HG02678 (cell line): ENCODE measurements around the gene TSHZ2.

Experiments used
- ATAC-seq: cut with Tn5 transposase; IDR thresholded peaks from one replicate; pipeline ENCODE4 v1.9.1; 2021; ENCODE audit warnings: mild to moderate bottlenecking, moderate library complexity; ENCODE audit not compliant: unreplicated experiment

TSHZ2 gene, protein sequence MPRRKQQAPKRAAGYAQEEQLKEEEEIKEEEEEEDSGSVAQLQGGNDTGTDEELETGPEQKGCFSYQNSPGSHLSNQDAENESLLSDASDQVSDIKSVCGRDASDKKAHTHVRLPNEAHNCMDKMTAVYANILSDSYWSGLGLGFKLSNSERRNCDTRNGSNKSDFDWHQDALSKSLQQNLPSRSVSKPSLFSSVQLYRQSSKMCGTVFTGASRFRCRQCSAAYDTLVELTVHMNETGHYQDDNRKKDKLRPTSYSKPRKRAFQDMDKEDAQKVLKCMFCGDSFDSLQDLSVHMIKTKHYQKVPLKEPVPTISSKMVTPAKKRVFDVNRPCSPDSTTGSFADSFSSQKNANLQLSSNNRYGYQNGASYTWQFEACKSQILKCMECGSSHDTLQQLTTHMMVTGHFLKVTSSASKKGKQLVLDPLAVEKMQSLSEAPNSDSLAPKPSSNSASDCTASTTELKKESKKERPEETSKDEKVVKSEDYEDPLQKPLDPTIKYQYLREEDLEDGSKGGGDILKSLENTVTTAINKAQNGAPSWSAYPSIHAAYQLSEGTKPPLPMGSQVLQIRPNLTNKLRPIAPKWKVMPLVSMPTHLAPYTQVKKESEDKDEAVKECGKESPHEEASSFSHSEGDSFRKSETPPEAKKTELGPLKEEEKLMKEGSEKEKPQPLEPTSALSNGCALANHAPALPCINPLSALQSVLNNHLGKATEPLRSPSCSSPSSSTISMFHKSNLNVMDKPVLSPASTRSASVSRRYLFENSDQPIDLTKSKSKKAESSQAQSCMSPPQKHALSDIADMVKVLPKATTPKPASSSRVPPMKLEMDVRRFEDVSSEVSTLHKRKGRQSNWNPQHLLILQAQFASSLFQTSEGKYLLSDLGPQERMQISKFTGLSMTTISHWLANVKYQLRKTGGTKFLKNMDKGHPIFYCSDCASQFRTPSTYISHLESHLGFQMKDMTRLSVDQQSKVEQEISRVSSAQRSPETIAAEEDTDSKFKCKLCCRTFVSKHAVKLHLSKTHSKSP (N-terminal part only)

DNA sequence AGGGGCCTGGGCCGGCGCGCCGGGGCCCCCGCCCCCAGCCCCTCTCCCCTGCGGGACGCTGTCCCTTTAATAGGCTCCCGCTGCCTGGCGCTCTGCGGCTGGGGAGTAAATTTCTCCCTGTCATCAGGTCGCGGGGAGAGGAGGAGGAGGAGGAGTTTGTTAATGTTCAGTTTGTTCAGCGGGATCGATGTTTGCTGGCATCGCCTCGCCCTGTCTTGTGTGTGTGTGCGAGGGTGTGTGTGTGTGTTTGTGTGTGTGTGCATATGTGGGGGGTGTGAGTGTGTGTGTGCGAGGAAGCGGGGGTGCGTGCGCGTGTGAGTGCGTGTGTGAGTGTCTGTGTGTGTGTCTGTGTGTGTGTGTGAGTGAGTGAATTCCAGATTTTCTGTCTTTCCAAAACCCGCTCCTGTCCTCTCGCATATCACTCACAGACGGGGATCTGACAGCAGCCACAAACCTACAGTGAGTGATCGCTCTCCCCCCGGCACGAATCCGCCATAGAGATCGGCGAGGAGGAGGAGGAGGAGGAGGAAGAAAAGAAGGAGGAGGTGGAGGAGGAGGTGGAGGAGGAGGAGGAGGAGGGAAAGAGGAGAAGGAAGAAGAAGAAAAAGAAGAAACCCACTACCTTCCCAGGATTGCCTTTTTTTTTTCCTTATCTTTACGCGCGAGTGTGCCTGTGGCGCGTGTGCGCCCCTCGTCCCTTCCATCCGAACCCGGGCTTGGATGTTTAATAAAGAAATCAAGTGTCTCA, at the start of gene TSHZ2:
Gene TSHZ2 (plus strand): TSS at position 169 of the 748 bp plus-strand sequence. CDS start 936 bp downstream, outside the sequence.
- no peak for ATAC-seq

GRCh38 chr20:52922436-52922835, 49.7 kb upstream of the TSHZ2 start:
- no peak for ATAC-seq

- ATAC-seq, result no peak
Measured at GRCh38 chr20:52923123-52923937, 48.8 kb upstream of the TSHZ2 start.

DNA sequence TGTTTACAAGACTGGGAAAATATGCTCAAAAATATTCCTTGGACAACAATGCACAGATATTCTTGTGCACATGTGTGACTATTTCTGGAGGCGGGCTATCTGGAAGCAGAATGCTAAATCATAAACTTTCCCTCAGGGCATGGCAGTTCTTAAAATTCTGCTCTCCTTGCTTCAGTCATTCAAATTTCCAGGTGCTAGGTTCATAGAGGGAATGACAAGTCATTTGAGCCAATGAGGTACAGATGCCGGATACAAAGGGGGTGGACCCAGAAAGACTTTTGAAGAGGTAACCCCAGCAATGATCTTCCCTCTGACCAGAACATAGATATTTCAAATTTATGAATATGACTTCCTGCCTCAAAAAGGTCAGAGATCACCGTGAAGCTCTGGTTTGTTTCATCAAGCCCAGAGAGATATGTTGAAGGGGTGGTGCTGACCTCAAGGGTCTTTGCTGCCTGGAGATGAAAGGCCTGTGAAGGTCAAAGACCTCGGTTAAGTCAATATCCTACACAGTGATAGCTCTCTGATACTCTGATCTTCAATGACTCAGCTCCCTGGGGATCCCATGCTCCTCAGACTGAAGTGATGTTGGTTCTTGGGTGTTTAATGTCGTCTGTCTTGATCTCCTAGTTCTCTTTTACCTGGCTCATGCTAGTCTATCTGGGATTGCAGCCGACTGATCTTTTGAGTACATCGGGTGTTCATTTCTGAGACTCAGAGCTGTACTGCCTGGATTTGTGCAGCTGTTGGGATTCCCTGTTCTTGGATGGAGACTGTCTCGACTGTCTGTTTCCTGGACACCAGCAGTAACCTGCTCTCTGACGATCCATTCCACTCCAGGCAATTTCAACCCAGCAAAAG, 47.5 kb upstream of the TSHZ2 start:
- ATAC-seq, result no peak

DNA sequence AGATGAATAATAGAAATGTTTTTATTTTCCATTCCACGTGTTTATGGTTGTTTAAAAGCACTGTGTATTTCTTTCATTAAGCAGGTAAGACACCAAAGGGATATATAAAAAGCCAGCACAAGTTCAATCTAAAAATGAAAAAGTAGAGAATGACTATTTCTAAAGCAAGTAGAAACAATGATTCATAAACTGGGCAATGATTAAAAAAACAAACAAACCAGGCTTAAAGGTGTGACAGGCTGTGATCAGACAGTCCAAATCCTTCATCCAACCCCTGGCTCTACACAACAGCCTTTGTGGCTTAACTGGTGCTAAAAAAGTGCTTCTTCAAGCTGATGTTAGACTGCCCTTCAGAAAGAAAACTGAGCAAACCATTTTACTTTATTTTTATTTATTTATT, 45.7 kb upstream of the TSHZ2 start:
- ATAC-seq, result no peak

GRCh38 chr20:52933867-52934266, 38.3 kb upstream of the TSHZ2 start:
- no peak for ATAC-seq

DNA sequence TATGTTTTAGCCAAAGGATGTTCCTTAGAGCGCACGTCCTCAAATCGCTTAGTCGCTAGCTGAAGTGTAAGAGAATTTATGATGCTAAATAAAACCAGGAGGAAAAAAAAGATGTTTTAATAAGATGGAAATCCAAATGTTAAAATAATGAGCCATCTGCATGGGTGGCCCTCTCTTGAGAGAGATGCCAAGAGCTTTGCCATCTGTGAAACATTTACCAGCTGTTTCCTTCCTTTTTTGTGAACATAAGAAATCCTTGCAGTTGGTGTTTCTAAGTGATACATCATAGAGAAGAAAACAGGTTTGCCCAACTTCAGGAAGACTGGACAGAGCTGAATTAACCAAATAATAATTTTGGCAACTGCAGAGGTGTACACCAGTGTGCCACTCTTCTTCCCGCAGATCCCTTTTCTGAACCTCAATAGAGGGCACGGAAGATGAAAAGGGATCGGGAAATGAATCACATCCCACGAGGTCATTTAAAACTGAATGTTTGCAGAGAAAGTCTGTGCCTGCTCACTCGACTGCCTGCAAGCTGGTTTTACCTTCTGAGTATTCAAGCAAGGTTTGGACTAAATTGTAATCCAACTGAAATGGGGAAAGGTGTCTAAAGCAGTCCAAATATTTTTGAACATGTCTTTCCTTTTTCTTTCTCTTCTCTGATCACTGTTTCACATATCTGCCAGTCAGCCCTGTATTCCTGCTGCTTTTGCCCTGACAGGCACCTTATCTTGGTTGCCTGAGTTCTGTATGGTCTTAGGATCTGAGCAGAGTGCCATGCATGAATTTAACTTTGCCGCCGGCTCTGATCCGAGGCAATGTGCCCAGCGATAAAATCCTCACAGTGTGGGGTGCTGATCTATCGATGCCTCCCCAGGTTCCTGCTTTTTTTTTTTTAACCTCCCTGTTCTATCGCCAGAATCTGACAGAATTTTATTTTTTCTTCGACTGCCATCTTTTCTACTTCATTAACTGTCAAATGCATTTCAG, 35.5 kb upstream of the TSHZ2 start:
- ATAC-seq, result no peak

DNA sequence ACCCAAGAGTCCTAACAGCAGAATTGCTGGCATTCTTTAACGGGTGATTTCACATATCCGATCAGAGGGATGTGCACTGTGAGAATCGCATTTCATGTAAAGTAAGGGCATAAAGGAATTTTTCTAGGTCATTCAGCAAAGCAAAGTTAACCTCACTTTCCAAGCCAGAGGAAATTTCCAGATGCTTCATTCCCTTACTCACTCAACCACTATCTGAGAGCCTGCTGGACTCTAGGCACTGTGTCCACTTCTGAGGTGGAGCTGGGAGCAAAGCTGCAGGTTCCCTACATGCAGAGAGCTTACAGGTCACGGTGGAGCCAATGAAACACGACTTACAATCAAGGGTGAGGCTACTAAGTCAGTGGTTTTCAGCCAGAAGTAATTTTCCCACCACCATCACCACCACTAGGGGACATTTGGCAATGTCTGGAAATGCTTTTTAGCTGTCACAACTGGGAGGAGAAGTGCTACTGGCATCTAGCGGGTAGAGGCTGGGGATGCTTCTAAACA, 34.5 kb upstream of the TSHZ2 start:
- no peak for ATAC-seq

DNA sequence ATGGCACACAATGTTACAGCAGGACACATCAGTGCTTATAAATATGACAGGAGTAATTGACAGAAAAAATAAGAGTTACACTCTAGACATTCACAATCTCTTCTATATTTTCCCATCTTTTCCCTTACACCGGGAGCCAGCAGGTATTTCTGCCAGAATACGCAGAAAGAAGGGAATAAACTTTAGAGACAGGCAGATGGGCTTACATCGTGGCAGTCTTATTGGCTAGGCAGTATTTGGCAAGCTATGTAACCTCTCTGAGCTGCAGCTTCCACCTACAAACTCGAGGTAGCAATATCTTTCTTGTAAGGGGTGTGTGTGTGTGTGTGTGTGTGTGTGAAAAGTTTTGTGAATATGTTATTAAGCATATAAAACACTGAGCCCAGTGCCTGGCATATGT, 33.0 kb upstream of the TSHZ2 start:
- no peak for ATAC-seq

DNA sequence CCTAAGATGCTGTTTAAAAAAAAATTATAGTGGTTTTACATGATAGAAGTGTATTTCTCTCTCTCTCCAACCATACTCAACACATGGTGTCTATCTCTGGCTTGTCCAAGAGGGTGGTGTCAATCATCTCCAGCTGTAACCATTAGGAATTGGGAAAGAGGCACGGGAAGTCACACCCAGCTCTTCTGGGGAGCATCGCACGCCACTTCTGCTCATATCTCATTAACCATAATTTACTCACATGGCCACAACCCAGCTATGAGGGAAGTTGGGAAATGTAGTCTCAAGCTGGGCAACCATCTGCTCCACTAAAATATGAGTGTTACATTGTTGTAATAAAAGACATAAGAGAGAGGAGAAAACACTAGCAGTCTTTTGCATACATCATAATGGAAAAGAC, 30.4 kb upstream of the TSHZ2 start:
- ATAC-seq, result no peak

GRCh38 chr20:52943185-52943841, 28.8 kb upstream of the TSHZ2 start:
- ATAC-seq, result no peak

DNA sequence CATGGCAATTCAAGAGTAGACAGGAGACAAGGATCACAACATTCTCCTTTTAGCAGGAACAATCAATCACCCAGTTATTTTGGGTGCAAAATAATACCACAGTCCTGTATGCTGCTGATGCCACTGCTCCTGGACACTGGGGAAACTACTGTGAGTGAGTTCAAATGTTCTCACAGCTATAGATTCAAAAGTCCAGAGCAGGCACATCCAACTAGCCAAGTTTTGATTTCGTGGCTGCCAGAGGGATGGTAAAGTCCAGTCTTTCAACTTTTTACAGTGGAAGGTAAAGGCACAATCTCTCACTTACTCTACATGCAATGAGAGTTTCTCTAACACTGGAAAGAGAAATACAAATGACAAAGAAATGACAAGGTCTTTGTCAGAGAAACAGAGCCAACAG, 26.9 kb upstream of the TSHZ2 start:
- ATAC-seq, result no peak

DNA sequence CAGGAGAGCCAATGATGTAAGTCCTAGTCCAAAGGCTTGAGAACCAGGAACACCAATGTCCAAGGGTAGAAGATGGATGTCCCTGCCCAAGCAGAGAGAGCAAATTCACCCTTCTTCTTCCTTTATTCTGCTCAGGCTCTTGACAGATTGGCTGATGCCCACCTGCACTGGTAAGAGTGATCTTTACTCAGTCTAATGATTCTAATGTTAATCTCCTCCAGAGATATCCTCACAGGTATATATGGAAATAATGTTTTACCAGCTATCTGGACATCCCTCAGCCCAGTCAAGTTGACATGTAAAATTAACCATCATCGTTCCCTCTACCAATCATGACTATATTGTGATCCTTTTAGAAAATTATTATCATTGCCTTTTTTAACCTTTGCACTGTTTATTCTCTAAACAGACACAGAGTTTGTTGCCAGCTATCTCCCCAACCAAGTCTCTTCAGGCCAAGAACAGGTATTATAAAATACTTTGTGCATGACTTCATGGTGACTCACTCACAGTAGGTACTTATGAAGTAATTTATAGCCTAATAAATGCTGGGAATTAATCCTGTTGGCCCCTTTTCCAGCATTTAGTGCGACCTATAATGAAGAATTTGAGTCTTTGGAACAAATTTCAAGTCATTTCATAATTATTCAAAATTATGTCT, 26.2 kb upstream of the TSHZ2 start:
- no peak for ATAC-seq

- ATAC-seq, result no peak
Measured at GRCh38 chr20:52948491-52948890, 23.7 kb upstream of the TSHZ2 start.

DNA sequence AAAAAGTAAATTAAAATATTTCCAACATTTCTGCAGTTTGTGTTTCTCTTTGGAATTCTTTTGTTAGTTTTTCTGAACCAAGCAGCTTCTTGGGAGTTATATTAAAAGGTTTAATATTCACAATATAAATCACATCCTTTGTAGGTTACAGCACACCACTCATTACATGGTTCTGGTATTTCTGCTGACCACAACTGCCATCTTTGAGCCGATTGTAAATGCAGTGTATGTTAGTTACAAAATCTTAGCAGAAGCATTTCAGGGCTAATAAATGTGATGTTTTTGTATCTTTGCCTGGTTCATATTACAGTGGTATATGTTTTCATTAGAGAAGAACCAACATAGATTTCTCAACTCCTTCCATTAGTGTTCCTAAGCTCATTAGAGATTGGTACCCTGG, 19.1 kb upstream of the TSHZ2 start:
- ATAC-seq, result no peak

GRCh38 chr20:52954849-52955248, 17.3 kb upstream of the TSHZ2 start:
- ATAC-seq, result no peak

DNA sequence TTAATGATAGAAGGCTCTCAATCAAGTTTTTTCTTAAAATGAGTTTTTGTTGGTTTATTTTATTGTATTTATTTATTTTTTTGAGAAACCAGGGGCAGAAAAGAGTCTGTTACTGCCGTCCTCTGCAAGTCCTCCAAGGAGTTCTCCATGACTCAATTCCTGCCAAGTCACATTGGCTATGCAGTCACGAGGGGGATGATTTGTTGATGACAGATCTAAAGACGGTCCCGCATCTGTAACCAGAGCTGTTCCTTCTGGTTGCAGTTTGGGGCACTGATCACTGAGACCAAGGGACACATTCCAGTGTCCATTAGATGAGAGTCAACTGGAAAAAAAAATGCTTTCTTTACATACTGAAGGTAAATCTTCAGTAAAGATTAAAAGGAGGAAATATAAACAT, 13.9 kb upstream of the TSHZ2 start:
- no peak for ATAC-seq
